CD4-positive, alpha-beta T cell treated with Interleukin-1 beta for 1 hour (primary cell): ENCODE data around the gene SHISA9.
"Not testable (repeated sequence)": the region's sequence is repeated elsewhere in the genome, so short reads cannot be mapped to it uniquely, and the experiment has no call there.

Experiments
- DNase-seq, 2 donors: peaks; one replicate each; pipeline ENCODE4 v3.0.0-alpha.2; 2020 to 2022

Gene SHISA9

DNA sequence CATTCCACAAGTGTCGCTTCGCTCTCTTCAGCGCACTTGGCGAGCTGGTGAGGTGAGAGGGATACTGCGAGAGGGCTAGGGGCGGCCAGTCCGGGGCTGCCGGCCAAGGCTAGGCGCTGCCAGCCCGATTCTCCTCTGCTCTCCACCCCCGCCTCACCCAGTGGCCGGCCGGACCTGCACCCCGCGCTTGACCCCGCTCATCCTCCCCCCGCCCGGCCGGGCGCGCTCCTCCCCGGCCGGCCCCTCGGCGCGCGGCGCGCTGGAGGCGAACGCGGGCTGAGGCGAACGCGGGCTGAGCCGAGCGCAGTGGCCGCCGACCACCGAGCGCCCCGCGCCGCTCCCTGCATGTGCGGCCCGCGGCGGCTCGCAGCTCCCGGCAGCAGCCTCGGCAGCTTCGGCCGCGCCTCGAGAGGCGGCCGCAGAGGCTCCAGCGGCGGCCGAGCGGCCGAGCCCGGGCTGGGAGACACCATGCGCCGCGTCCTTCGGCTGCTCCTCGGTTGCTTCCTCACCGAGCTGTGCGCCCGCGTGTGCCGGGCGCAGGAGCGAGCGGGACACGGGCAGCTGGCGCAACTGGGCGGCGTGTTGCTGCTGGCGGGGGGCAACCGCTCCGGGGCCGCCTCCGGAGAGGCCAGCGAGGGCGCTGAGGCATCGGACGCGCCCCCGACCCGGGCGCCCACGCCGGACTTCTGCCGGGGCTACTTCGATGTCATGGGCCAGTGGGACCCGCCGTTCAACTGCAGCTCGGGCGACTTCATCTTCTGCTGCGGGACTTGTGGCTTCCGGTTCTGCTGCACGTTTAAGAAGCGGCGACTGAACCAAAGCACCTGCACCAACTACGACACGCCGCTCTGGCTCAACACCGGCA is at the start of gene SHISA9:
Gene SHISA9, plus strand, starts transcription at position 2 of the 865 bp plus-strand sequence.
- no peak for DNase-seq

DNA sequence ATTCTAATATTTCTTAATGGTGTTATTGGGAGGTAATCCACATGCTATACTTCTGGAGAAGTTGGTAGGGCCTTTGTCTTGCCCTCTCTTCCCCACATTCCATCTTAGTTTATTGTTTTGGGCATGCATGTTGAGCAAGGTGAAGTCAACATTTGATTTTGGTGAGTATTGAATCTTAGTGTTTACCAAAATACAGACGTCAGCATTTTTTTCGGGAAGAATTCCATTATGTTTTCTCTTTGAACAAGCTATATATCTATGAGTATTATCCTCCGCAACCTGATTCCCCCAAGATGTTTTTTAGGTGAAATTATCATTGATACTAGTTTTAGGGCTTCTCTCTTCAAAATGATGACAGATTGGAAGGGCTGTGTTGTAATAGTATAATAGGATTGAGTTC is 47.4 kb upstream of the SHISA9 start:
- no peak for DNase-seq

- not testable (repeated sequence) for DNase-seq
Measured at GRCh38 chr16:12857435-12857834, 44.0 kb upstream of the SHISA9 start.

DNA sequence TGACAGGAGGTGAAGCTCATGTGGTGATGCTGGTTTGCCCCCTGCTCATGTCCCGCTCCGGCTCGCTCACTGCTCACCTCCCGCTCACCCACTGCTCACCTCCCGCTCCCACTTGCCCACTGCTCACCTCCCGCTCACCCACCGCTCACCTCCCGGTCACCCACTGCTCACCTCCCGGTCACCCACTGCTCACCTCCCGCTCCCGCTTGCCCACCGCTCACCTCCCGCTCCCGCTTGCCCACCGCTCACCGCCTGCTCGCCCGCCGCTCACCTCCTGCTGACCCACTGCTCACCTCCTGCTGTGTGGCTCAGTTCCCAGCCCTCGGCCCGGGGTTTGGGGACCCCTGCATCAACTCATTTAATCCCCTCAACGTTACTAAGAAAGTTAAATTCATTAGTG is 39.1 kb upstream of the SHISA9 start:
- no peak for DNase-seq

- DNase-seq = no peak
Measured at GRCh38 chr16:12862941-12863340, 38.5 kb upstream of the SHISA9 start.

- DNase-seq = no peak
Measured at GRCh38 chr16:12866981-12867551, 34.3 kb upstream of the SHISA9 start.

GRCh38 chr16:12868169-12868568 is 33.2 kb upstream of the SHISA9 start:
- no peak for DNase-seq

DNA sequence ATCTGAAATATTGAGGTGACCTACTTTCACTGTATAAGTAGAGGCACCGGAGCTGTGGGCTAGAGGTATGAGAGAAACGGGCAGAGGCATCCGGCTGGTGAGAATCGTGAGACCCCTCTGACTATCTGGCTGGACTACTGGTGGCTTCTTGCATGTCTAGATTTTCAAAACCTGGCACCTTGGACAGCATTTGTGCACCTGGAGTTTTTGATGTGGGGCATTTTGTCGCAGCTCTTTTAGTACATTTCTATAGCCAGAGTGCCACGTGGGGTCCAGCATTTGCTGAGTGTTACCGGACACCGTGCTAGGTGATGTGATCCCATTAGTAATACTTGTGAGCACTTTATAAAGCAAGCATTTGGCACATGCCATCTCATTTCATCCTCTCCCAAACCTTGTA is 32.6 kb upstream of the SHISA9 start:
- DNase-seq = no peak

DNA sequence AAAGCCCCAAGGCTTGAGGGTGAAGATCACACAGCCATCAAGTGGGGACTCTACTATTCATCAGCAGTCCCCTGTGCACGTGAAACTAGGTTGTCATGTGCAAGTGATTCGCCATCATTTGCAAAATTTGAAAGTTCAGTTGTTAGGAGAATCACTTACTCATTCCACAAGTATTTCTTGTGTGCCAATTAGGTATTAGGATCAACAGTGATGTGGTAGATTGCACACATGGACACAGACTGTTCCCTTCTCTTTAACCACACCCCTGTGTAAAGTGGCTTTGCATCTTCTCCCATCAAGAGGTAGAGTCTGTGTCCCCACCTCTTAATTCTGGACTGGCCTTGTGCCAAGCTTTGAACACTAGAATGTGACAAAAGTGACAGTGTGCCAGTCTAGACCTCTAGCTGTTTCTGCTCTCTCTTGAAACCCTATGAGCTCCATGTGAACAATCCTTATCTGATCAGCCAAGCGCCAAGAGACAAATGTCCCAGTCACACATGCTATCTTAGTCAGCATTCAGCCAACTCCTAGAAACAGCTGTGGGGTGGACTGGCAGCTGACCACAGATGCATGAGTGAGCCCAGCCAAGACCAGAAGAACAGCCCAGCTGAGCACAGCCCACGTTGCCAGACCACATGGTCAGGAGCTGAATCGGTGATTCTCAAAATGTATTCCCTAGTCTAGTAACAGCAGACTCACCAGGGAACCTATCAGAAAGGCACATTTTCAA is 31.5 kb upstream of the SHISA9 start:
- no peak for DNase-seq

DNA sequence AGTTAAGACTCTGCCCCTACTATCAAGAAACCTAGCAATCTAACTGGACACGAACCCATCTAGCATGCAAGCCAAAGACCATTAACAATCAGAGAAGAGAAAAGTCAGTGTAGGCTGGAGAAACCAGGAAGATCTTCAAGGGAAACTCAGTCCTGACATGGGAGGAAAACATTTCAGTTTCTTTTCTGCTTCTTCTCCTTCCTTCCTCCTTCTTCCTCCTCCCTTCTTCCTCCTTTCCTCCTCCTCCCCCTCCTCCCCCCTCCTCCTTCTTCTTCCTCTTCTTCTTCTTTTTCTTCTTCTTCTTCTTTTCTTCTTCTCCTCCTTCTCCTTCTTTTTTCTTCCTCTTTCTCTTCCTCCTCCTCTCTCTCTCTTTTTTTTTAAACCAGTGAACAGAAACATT is 29.6 kb upstream of the SHISA9 start:
- no peak for DNase-seq

DNA sequence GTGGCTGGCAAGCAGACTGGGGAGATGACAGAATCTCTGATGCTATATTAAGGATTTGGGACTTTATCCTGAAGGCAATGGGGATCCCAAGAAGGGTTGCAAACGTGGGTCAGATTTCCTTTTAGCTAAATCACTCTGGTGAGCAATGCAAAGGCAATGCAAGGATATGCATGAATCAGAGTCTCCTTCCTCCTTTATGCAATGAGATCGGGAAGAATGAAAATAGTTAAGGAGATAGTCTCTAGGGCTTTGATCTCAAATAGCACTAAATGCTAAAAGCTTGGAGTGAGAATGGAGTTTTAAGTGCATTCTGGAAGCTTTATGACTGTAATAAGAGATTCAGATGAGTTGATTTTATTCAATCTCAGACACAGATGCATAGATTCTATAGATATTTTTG is 27.2 kb upstream of the SHISA9 start:
- no peak for DNase-seq

- DNase-seq = no peak
Measured at GRCh38 chr16:12876778-12877177, 24.6 kb upstream of the SHISA9 start.

DNA sequence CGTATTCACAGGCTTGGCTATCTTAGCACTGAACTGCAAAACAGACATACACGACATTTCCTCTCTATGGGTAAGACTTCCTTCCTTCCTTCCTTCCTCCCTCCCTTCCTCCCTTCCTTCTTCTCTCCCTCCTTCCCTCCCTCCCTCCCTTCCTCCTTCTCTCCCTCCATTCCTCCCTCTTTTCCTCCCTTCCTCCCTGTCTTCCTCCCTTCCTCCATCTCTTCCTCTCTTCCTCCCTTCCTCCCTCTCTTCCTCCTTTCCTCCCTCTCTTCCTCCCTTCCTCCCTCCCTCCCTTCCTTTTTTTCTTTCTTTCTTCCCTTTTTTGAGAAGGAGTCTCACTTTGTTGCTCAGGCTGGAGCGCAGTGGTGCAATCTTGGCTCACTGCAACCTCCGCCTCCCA is 22.4 kb upstream of the SHISA9 start:
- DNase-seq = no peak

- no peak for DNase-seq
Measured at GRCh38 chr16:12879812-12880211, 21.6 kb upstream of the SHISA9 start.

DNA sequence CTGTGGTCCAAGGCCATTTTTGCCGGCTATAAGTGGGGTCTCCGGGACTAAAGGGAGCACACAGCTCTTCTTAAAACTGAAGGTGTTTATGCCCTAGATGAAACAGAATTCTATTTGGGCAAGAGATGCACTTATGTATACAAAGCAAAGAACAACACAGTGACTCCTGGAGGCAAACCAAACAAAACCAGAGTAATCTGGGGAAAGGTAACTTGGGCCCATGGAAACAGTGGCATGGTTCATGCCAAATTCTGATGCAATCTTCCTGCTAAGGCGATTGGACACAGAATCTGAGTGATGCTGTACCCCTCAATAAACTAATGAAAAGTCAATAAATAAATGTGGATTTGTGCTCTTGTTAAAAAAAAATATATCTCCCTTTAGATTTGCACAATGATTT is 20.2 kb upstream of the SHISA9 start:
- DNase-seq = no peak

GRCh38 chr16:12881740-12882139 is 19.7 kb upstream of the SHISA9 start:
- no peak for DNase-seq

DNA sequence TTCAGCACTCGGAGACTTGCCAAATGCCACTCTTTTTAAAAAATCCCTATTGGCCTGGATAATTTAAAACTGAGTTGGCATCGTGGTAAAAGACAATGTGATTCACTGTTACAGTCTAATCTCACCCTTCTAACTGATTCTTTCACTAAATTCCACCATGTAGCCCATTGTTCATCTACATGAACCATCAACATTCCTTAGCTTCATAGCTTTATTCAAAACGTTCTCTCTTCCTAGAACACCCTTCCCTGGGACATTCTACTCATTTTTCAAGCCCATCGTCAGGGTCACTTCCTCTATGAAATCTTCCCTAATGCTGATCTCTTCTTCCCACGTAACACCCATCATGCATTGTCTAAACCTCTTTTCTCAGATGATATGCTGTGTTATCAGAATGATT is 15.7 kb upstream of the SHISA9 start:
- no peak for DNase-seq

GRCh38 chr16:12891836-12892235 is 9.6 kb upstream of the SHISA9 start:
- no peak for DNase-seq

- DNase-seq = no peak
Measured at GRCh38 chr16:12893050-12893750, 8.2 kb upstream of the SHISA9 start.

DNA sequence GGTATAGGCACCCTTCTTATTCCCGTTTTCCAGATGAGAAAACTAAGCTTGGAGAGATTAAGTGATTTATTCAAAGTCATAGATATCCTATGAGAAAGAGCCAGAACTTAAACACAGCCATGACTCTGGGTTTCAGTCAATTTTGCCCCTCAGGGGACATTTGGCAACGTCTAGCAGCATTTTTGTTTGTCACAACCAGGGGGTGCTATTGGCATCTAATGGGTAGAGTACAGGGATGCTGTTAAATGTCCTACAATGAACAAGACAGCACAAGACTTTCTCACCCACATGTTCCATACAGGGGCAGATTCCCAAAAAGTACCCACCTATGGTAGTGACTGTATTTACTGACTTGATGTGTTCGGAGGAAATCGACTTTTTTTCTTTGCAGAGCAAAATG is 4.8 kb upstream of the SHISA9 start:
- DNase-seq = no peak

DNA sequence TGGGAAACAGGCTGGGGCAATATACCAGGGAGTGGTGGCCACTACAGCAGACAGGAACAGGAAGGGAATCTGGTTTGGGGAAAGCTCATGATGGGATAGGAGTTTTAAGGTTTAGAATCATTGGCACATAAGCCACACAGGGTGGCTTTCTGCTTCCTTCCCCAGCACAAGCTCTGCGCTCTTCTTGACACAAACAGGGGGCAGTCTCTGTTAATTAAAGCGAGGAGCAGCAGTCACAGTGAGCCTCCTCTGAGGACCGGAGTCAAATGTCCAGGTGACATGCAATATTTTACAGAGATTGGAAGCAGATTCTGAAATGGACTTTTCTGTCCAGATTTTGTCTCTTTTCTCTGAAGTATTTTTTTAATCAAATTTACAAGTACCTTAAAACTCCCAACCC is 2.8 kb upstream of the SHISA9 start:
- no peak for DNase-seq

DNA sequence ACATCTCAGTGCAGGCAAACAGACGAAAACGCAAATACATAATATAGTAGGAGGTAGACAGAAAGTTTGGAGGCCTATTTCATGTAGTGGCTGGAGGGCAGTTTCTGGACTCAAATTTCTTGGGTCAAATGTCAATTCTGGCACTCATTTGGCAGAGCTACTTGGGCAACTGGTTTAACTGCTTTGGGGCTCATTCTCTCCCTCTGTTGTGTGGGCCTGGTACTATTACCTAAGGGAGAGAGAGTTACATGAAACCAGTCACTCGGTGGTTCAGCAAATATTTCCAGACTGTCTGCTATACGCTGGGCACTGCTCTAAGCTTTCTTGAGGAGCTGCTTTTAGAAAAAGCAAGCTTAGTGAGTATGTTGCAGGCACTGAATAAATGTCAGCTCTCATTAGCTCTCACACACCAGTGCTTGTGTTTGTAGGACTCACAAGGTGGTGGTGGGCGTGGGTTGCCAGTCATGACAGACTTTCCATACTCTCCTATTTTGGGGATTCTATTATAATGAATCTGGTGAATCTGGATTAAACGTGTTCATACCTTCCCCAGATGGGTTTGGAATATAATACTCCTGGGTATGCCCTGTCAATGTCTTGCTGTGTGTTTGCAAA is 1.8 kb upstream of the SHISA9 start:
- DNase-seq = no peak

DNA sequence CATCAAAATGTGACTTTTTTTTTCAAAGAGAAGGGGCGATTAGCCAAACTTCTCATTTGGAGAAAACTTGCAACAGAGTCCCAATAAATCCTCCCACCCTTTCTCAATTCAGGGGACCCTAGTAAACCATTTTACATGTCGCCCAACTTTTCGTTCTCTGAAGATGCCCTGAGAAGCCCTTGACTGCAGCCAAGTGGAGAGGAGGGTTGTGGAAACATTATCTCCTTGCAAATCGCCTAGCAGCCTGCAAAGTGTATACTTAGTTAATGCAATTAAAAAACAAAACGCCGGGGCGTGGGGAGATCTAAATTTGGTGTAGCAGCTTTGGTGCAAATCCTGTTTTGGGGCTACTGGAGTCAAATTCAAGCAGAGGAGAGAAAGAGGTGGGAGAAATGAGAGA is 1.2 kb upstream of the SHISA9 start:
- no peak for DNase-seq
